Spleen (tissue), 7 donors: Measurements from ENCODE around the gene SPATS2.

Source experiments
- CTCF ChIP-seq, 11 experiments: fragments of 200-600 bp in 7 of 11; fragments of 450-650 bp in 4 of 11; sonication (generic) in 4 of 11; IDR thresholded peaks in 8 of 11; conservative IDR thresholded peaks in 3 of 11; 1 replicate in 7 of 11; 2 replicates in 4 of 11; pipeline versions ENCODE4 v1.4.0 to v1.8.0; 2016 to 2021; ENCODE audit warnings: antibody characterized with exemption in 11 of 11, inconsistent platforms in 4 of 11, mild to moderate bottlenecking in 1 of 11
- POLR2A ChIP-seq, 3 donors: fragments of 450-650 bp; IDR thresholded peaks; one replicate each; pipeline ENCODE4 v1.5.1; 2017; ENCODE audit warnings: antibody characterized with exemption in 3 of 3, mild to moderate bottlenecking in 1 of 3
- POLR2AphosphoS5 ChIP-seq, 3 donors: sonication (generic); formaldehyde crosslinking; IDR thresholded peaks; one replicate each; pipeline ENCODE4 v1.5.1; 2017; ENCODE audit warnings: antibody characterized with exemption in 3 of 3
- donor health status: DM: no; HTN: no; CAD: no; lungs with moderate emphysema.
- donor health status: DM: no; HTN: no; CAD: no.
- donor health status: DM: no; HTN: no; CAD: no.

GRCh38 chr12:49330032-49330619 lies 37.1 kb upstream of the SPATS2 start:
- TF ChIP-seq CTCF (IDR thresholded peaks at IDR 0.05 in 8 of 11, conservative IDR thresholded peaks at IDR 0.05 in 3 of 11) (no peak), POLR2AphosphoS5 (IDR thresholded peaks at IDR 0.05) (no peak), POLR2A (IDR thresholded peaks at IDR 0.05) (no peak)
